ENCODE measurements around the gene PRKAR2B.

DNA sequence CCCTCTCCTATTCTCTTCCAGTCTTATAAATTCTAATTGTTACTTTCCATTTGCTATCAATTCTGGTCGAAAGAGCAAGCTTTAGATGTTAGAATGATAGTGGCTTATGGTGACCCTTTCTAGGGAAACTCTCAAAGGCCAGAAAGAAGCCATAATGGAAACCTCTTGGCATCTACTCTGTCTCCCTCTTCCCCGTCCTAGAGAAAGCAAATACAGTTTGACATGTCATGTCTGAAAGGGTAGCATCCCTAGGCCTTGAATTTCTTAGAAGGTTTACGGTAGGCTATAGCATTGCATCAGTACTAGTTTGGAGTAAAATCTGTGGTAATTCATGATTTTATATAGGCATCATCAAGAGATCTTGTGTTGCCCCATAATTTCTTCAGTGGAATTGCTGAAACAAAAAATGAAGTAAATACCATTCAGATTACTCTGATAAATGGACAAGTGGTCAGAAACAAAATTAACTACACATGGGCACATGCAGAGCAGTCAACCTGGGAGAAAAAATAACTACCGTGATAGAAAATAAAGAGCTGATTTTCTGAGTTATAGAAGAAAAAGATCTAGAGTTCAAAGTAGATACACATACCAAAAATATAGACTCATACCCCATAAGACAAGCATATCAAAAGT lies 4.4 kb downstream of the PRKAR2B start:
- TF ChIP-seq, protein P1, sequence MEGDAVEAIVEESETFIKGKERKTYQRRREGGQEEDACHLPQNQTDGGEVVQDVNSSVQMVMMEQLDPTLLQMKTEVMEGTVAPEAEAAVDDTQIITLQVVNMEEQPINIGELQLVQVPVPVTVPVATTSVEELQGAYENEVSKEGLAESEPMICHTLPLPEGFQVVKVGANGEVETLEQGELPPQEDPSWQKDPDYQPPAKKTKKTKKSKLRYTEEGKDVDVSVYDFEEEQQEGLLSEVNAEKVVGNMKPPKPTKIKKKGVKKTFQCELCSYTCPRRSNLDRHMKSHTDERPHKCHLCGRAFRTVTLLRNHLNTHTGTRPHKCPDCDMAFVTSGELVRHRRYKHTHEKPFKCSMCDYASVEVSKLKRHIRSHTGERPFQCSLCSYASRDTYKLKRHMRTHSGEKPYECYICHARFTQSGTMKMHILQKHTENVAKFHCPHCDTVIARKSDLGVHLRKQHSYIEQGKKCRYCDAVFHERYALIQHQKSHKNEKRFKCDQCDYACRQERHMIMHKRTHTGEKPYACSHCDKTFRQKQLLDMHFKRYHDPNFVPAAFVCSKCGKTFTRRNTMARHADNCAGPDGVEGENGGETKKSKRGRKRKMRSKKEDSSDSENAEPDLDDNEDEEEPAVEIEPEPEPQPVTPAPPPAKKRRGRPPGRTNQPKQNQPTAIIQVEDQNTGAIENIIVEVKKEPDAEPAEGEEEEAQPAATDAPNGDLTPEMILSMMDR (IDR thresholded peaks at IDR 0.05 in 8 of 11, conservative IDR thresholded peaks at IDR 0.05 in 3 of 11) = no peak
- no peak for TF ChIP-seq POLR2A (IDR thresholded peaks at IDR 0.05)

All from spleen (tissue), 7 donors.